Measurements from ENCODE around the gene XIAP. TPM values are rescaled to one million over a fixed set of nuclear protein-coding genes. Genes with fewer than 3 reads are reported as not detected.
"Not testable (repeated sequence)": the region's sequence is repeated elsewhere in the genome, so short reads cannot be mapped to it uniquely, and the experiment has no call there.

Gene XIAP
- total RNA-seq, 1 donor from 2014 or later: 36.3 TPM

- Mint-ChIP-seq H3K4me1 (peaks cover 6% of the 10 kb centered on the region), H3K27me3 (no peaks in the 10 kb centered on the region), H3K4me3 (no peak overlapping the region), H3K9me3 (no peaks in the 10 kb centered on the region), H3K27ac (no peak overlapping the region), H3K36me3 (ENCODE audit: low read depth) (peaks cover 15% of the 10 kb centered on the region)
- intact Hi-C loops (cut with micrococcal nuclease): loop anchor here (2.0 kb wide), 1 partner anchor 52 kb away; no protein-coding TSS in a partner anchor
- DNase-seq: peak; percentile 75
These were observed 25.1 kb downstream of the XIAP start for GRCh38 chrX:123884809-123885408.

- DNase-seq: no peak
- intact Hi-C loops (cut with micrococcal nuclease): no loop called here
- Mint-ChIP-seq H3K27me3 (no peaks in the 10 kb centered on the region), H3K36me3 (ENCODE audit: low read depth) (peaks cover 31% of the 10 kb centered on the region), H3K9me3 (no peaks in the 10 kb centered on the region), H3K27ac (peak overlapping the region; percentile 45), H3K4me3 (no peak overlapping the region), H3K4me1 (peaks cover 4% of the 10 kb centered on the region)
These were observed 39.8 kb downstream of the XIAP start for GRCh38 chrX:123899701-123900100.

GRCh38 chrX:123903261-123903660 lies 43.4 kb downstream of the XIAP start:
- H3K27ac Mint-ChIP-seq; DNase-seq; H3K9me3 Mint-ChIP-seq; intact Hi-C loops (cut with micrococcal nuclease); H3K4me3 Mint-ChIP-seq; H3K27me3 Mint-ChIP-seq: not testable (repeated sequence)
- Mint-ChIP-seq H3K36me3 (ENCODE audit: low read depth) (peaks cover 37% of the 10 kb centered on the region), H3K4me1 (peaks cover 12% of the 10 kb centered on the region)

GRCh38 chrX:123905332-123905731 lies 45.5 kb downstream of the XIAP start:
- H3K9me3 Mint-ChIP-seq: no peaks in the 10 kb centered on the region
- no peak for DNase-seq
- peaks cover 9% of the 10 kb centered on the region for H3K4me1 Mint-ChIP-seq
- H3K27ac Mint-ChIP-seq: no peak overlapping the region
- intact Hi-C loops (cut with micrococcal nuclease): no loop called here
- H3K27me3 Mint-ChIP-seq: no peaks in the 10 kb centered on the region
- H3K4me3 Mint-ChIP-seq: no peak overlapping the region
- peaks cover 40% of the 10 kb centered on the region for H3K36me3 Mint-ChIP-seq (ENCODE audit: low read depth)

GRCh38 chrX:123906557-123907316 lies 46.9 kb downstream of the XIAP start:
- no peak for DNase-seq
- H3K36me3 Mint-ChIP-seq (ENCODE audit: low read depth): peaks cover 32% of the 10 kb centered on the region
- H3K27ac Mint-ChIP-seq: no peak overlapping the region
- no peak overlapping the region for H3K4me3 Mint-ChIP-seq
- intact Hi-C loops (cut with micrococcal nuclease): no loop called here
- peaks cover 9% of the 10 kb centered on the region for H3K4me1 Mint-ChIP-seq
- H3K27me3 Mint-ChIP-seq: no peaks in the 10 kb centered on the region
- no peaks in the 10 kb centered on the region for H3K9me3 Mint-ChIP-seq

GRCh38 chrX:123909523-123909922 lies 49.7 kb downstream of the XIAP start:
- Mint-ChIP-seq H3K4me3 (no peak overlapping the region), H3K9me3 (no peaks in the 10 kb centered on the region), H3K27me3 (no peaks in the 10 kb centered on the region), H3K4me1 (peaks cover 9% of the 10 kb centered on the region), H3K27ac (no peak overlapping the region), H3K36me3 (ENCODE audit: low read depth) (peaks cover 23% of the 10 kb centered on the region)
- DNase-seq: no peak
- intact Hi-C loops (cut with micrococcal nuclease): no loop called here

GRCh38 chrX:123917069-123917468 lies 57.2 kb downstream of the XIAP start:
- Mint-ChIP-seq H3K4me3 (no peak overlapping the region), H3K36me3 (ENCODE audit: low read depth) (no peaks in the 10 kb centered on the region), H3K4me1 (no peaks in the 10 kb centered on the region), H3K9me3 (no peaks in the 10 kb centered on the region), H3K27me3 (no peaks in the 10 kb centered on the region), H3K27ac (no peak overlapping the region)
- DNase-seq: no peak
- intact Hi-C loops (cut with micrococcal nuclease): no loop called here

GRCh38 chrX:123918106-123918721 lies 58.4 kb downstream of the XIAP start:
- Mint-ChIP-seq H3K4me3 (no peak overlapping the region), H3K9me3 (no peaks in the 10 kb centered on the region), H3K27me3 (no peaks in the 10 kb centered on the region), H3K4me1 (no peaks in the 10 kb centered on the region), H3K36me3 (ENCODE audit: low read depth) (no peaks in the 10 kb centered on the region), H3K27ac (no peak overlapping the region)
- intact Hi-C loops (cut with micrococcal nuclease): no loop called here
- no peak for DNase-seq

GRCh38 chrX:123920105-123920785 lies 60.4 kb downstream of the XIAP start:
- intact Hi-C loops (cut with micrococcal nuclease): no loop called here

GRCh38 chrX:123923211-123923610 lies 63.4 kb downstream of the XIAP start:
- Mint-ChIP-seq H3K4me3 (no peak overlapping the region), H3K27me3 (peaks cover 4% of the 10 kb centered on the region), H3K4me1 (no peaks in the 10 kb centered on the region), H3K27ac (no peak overlapping the region), H3K9me3 (no peaks in the 10 kb centered on the region), H3K36me3 (ENCODE audit: low read depth) (no peaks in the 10 kb centered on the region)
- intact Hi-C loops (cut with micrococcal nuclease): no loop called here
- no peak for DNase-seq

More at GRCh38 chrX:123920105-123920785, 60.4 kb downstream of the XIAP start:
- H3K4me1 Mint-ChIP-seq: no peaks in the 10 kb centered on the region
- peaks cover 2% of the 10 kb centered on the region for H3K27me3 Mint-ChIP-seq
- H3K27ac Mint-ChIP-seq: no peak overlapping the region
- no peaks in the 10 kb centered on the region for H3K9me3 Mint-ChIP-seq
- H3K36me3 Mint-ChIP-seq (ENCODE audit: low read depth): no peaks in the 10 kb centered on the region
- H3K4me3 Mint-ChIP-seq: no peak overlapping the region
- DNase-seq: no peak

- DNase-seq: no peak
- H3K36me3 Mint-ChIP-seq (ENCODE audit: low read depth): no peaks in the 10 kb centered on the region
- H3K9me3 Mint-ChIP-seq: no peaks in the 10 kb centered on the region
- H3K4me1 Mint-ChIP-seq: no peaks in the 10 kb centered on the region
- no peak overlapping the region for H3K27ac Mint-ChIP-seq
- peaks cover 4% of the 10 kb centered on the region for H3K27me3 Mint-ChIP-seq
- intact Hi-C loops (cut with micrococcal nuclease): no loop called here
- H3K4me3 Mint-ChIP-seq: no peak overlapping the region
These were observed 64.3 kb downstream of the XIAP start for GRCh38 chrX:123924186-123924585.

- intact Hi-C loops (cut with micrococcal nuclease): no loop called here
- Mint-ChIP-seq H3K27ac (no peak overlapping the region), H3K27me3 (peaks cover 7% of the 10 kb centered on the region), H3K36me3 (ENCODE audit: low read depth) (no peaks in the 10 kb centered on the region), H3K4me3 (no peak overlapping the region), H3K9me3 (peaks cover 5% of the 10 kb centered on the region), H3K4me1 (no peaks in the 10 kb centered on the region)
- no peak for DNase-seq
These were observed 68.0 kb downstream of the XIAP start for GRCh38 chrX:123927845-123928244.

GRCh38 chrX:123932055-123932454 lies 72.2 kb downstream of the XIAP start:
- H3K27me3 Mint-ChIP-seq; intact Hi-C loops (cut with micrococcal nuclease); DNase-seq; H3K27ac Mint-ChIP-seq; H3K4me1 Mint-ChIP-seq; H3K9me3 Mint-ChIP-seq; H3K4me3 Mint-ChIP-seq; H3K36me3 Mint-ChIP-seq (ENCODE audit: low read depth): not testable (repeated sequence)

GRCh38 chrX:123943074-123943473 lies 83.2 kb downstream of the XIAP start:
- DNase-seq: no peak
- Mint-ChIP-seq H3K27ac (no peak overlapping the region), H3K36me3 (ENCODE audit: low read depth) (no peaks in the 10 kb centered on the region), H3K4me1 (no peaks in the 10 kb centered on the region), H3K27me3 (peaks cover 5% of the 10 kb centered on the region), H3K9me3 (no peaks in the 10 kb centered on the region), H3K4me3 (no peak overlapping the region)
- intact Hi-C loops (cut with micrococcal nuclease): no loop called here
